C4-2B (cell line): Measurements from ENCODE around the gene ARHGAP26.

Experiments
- ZFX ChIP-seq: fragments of 450-650 bp; IDR thresholded peaks from 2 replicates; pipeline ENCODE4 v1.6.1; 2017
- TF ChIP-seq, protein P1 (sequence below): fragments of 450-650 bp; conservative IDR thresholded peaks from 2 replicates; pipeline ENCODE4 v1.5.1; 2017; ENCODE audit warnings: mild to moderate bottlenecking

DNA sequence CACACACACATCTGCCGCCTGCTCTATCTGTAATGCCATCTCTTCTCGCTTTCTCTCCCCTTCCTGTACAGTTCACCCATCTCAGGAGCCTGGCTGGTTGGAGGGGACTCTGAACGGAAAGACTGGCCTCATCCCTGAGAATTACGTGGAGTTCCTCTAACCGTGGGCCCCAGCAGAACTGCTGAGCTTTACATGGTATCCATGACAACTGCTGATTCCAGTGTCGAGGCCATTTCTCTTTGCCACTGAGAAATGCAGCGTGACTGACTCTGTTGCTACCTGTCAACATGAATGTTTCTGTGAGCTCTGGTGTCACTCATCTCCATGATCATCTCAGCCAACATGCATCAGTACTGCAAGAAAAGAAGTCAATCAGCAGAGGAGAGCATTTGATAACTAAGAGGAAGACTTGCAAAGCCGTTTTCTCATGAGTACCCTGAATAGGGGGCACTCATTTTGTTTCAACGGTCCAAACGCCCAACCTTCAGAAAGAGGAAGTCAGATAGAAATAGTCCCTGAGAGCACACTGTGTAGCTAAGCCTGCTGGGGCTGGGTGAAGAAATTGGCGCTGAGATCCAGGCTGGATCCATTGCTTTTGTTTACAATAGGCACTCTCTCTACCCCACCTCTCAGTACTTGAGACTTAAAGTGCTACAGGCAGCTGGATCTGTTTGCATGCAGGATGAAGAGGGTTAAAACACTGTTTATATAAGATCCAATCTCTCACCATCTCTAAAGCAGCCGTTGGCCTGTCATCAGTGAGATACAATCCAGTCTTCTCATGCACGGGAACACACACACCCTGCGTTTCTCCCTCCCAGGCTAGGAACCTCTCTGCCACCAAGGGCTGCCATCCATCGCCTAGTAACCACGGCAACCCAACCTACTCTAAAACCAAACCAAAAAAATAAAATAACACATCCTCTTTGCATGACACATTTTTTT lies 452.4 kb downstream of the ARHGAP26 start:
- TF ChIP-seq, protein P1, sequence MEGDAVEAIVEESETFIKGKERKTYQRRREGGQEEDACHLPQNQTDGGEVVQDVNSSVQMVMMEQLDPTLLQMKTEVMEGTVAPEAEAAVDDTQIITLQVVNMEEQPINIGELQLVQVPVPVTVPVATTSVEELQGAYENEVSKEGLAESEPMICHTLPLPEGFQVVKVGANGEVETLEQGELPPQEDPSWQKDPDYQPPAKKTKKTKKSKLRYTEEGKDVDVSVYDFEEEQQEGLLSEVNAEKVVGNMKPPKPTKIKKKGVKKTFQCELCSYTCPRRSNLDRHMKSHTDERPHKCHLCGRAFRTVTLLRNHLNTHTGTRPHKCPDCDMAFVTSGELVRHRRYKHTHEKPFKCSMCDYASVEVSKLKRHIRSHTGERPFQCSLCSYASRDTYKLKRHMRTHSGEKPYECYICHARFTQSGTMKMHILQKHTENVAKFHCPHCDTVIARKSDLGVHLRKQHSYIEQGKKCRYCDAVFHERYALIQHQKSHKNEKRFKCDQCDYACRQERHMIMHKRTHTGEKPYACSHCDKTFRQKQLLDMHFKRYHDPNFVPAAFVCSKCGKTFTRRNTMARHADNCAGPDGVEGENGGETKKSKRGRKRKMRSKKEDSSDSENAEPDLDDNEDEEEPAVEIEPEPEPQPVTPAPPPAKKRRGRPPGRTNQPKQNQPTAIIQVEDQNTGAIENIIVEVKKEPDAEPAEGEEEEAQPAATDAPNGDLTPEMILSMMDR = no peak
- no peak for TF ChIP-seq ZFX
